ENCODE measurements around the gene DYRK1A.

Gene DYRK1A

GRCh38 chr21:37478794-37479193 is 112.2 kb downstream of the DYRK1A start:
- TF ChIP-seq CTCF (IDR thresholded peaks at IDR 0.05; ENCODE audit: insufficient read depth, low read depth, low read length, missing control alignments): no peak
- DNase-seq (ENCODE audit: low read depth): no peak
- H3K4me3 ChIP-seq (ENCODE audit: low read depth, low read length): no peak overlapping the region

DNA sequence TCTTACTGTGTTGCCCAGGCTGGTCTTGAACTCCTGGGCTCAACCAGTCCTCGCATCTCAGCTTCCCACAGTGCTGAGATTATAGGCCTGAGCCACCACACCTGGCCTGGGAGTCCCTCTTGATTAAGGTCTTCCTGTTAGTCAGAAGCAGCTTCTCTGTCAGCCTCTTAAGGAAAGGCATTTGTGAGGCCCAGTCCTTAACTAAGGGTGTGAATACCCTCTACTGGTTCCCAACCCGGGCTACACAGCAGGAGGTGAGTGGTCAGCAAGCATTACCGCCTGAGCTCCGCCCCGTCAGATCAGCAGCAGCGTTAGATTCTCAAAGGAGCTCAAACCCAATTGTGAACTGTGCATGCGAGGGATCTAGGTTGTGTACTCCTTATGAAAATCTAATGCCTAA is 117.2 kb downstream of the DYRK1A start:
- no peak overlapping the region for H3K4me3 ChIP-seq (ENCODE audit: low read depth, low read length)
- no peak for DNase-seq (ENCODE audit: low read depth)
- TF ChIP-seq CTCF (IDR thresholded peaks at IDR 0.05; ENCODE audit: insufficient read depth, low read depth, low read length, missing control alignments): no peak

GRCh38 chr21:37484535-37485474 is 118.2 kb downstream of the DYRK1A start:
- H3K4me3 ChIP-seq (ENCODE audit: low read depth, low read length): no peak overlapping the region
- DNase-seq (ENCODE audit: low read depth): no peak
- no peak for TF ChIP-seq CTCF (IDR thresholded peaks at IDR 0.05; ENCODE audit: insufficient read depth, low read depth, low read length, missing control alignments)

DNA sequence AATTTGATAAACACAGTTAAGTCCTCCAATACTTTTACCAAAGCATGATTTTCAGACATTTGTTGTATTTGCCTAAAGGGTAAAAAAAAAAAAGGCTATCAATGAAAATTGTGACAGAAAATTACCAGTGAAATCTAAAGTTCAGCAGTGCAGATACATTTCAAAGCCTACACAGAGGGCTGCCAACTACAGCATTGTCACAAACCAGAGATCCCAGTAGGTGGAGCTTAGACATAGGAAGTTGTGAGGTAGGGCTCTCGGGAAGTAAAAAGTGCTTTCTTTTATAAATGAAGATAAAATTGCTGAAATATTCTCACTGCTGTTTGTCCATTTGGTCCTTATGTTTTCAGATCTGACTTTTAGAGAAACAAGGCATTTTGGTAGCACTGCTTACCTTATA is 123.0 kb downstream of the DYRK1A start:
- no peak overlapping the region for H3K4me3 ChIP-seq (ENCODE audit: low read depth, low read length)
- no peak for TF ChIP-seq CTCF (IDR thresholded peaks at IDR 0.05; ENCODE audit: insufficient read depth, low read depth, low read length, missing control alignments)
- DNase-seq (ENCODE audit: low read depth): no peak

GRCh38 chr21:37490084-37490483 is 123.5 kb downstream of the DYRK1A start:
- no peak for DNase-seq (ENCODE audit: low read depth)
- no peak for TF ChIP-seq CTCF (IDR thresholded peaks at IDR 0.05; ENCODE audit: insufficient read depth, low read depth, low read length, missing control alignments)
- no peak overlapping the region for H3K4me3 ChIP-seq (ENCODE audit: low read depth, low read length)

- no peak for TF ChIP-seq CTCF (IDR thresholded peaks at IDR 0.05; ENCODE audit: insufficient read depth, low read depth, low read length, missing control alignments)
- no peak overlapping the region for H3K4me3 ChIP-seq (ENCODE audit: low read depth, low read length)
- no peak for DNase-seq (ENCODE audit: low read depth)
Observed at GRCh38 chr21:37496972-37497371, 130.4 kb downstream of the DYRK1A start.

DNA sequence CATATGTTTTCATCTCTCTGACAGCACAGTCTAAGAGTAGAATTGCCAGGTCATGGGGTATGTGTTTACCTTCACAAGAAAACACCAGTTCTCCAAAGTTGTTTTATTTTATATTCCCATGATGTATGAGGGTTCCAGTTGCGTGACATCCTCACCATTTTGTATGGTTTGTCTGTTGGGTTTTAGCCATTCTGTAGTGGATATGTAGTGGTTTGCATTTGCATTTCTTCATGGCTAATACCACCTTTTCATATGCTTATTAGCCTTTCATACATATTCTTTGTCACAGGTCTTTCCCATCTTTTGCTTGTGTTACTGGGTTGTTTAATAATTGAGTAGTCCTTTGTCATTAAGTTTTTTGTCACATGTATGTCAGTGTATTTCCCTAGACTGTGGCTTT is 132.1 kb downstream of the DYRK1A start:
- H3K4me3 ChIP-seq (ENCODE audit: low read depth, low read length): no peak overlapping the region
- no peak for DNase-seq (ENCODE audit: low read depth)
- no peak for TF ChIP-seq CTCF (IDR thresholded peaks at IDR 0.05; ENCODE audit: insufficient read depth, low read depth, low read length, missing control alignments)

Data from GM12865 (cell line).